EL (cell line): ENCODE results near the gene KATNIP.

Experiments used
- DNase-seq: peaks from one replicate; pipeline ENCODE4 v3.0.0-alpha.2; 2016

The KATNIP gene

DNA sequence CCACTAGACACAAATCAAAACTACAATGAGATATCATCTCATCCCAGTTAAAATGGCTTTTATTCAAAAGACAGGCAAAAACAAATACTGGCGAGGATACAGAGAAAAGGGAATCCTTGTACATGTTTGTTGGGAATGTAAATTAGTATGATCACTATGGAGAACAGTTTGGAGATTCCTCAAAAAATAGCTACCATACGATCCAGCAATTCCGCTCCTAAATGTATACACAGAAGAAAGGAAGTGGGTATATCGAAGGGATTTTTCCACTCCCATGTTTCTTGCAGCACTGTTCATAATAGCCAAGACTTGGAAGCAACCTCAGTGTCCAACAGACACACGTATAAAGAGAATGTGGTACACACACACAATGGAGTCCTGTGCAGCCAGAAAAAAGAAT is 35.3 kb downstream of the KATNIP start:
- no peak for DNase-seq

DNA sequence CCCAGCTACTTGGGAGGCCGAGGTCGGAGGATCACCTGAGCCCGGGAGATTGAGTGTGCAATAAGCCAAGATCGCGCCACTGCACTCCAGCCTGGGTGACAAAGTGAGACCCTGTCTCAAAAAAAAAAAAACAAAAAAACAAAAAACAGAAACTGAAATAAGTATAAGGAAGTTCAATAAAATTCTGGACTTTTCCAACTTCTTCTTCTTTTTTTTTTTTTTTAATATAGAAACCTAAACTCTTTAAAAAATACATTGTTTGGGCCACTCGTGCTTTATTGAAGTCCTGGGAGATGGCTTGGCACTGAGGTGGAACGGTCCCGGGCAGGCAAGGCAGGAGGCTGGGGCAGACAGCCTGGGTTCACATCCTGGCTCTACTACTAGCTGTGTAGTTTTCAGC is 36.8 kb downstream of the KATNIP start:
- no peak for DNase-seq

DNA sequence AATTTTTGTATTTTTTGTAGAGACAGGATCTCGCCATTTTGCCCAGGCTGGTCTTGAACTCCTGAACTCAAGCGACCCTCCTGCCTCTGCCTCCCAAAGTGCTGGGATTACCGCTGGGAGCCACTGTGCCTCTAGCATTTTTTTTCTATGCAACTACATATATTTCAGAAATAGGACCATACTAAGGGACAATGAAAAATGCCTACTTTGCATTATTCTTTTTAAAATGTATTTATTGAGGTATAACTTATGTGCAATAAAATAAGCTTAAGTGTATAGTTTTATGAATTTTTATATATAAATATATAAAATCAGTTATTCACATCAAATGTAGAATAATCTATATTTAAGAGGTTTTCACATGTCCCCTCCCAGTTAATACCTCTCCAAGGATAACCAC is 38.1 kb downstream of the KATNIP start:
- DNase-seq = no peak

DNA sequence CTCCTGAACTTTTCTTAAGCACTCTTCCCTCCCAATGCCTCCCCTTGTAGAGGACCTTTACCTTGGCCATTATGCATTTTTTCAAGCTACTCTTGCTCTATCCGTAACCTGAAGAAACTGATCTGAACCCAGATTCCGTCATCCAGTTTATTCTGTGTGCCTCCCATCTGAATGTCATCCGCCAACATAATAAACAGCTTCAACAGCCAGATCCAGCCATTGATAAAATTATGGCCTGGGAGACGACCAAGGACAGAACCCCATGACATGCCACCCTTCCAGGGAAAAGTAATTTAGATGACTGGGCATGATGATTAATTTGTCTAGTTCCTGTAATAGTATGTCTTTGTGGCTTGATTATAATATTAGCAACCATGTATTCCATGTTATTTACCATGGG is 41.9 kb downstream of the KATNIP start:
- DNase-seq = no peak

DNA sequence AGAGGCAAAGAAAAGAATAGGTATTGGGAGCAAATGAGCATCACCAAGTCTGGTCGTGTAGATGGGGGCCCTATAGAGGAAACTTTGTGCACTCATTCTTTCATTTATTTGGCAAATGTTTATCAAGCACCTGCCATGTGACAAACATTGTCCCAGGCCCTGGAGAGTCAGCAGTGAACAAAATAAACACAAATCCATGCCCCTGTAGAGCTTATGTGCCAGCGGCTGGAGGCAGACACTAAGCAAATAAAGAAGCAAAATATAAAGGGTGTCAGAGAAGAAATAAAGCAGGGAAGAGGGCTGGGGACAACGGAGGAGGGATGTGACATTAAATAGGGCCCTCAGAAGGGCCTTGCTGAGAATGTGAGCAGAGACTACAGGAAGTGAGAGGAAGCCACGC is 45.5 kb downstream of the KATNIP start:
- DNase-seq = no peak

DNA sequence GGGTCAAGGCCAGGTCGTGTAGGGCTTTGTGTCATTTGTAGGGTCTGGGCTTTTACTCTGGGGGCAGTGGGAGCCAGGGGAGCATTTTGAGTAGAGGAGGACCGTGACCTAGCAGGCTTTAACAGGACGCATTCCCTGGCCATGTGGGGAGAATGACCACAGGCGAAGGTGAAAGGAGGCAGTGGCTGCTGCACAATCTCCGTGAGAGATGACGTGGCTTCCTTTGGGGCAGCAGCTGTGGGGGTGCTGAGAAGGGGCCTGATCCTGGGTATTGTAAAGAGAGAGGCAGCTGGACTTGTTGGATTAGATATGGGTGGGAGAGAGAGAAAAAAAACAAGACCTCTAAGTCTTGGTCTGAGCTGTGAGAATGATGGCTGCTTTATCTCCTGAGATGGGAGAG is 46.0 kb downstream of the KATNIP start:
- no peak for DNase-seq

DNA sequence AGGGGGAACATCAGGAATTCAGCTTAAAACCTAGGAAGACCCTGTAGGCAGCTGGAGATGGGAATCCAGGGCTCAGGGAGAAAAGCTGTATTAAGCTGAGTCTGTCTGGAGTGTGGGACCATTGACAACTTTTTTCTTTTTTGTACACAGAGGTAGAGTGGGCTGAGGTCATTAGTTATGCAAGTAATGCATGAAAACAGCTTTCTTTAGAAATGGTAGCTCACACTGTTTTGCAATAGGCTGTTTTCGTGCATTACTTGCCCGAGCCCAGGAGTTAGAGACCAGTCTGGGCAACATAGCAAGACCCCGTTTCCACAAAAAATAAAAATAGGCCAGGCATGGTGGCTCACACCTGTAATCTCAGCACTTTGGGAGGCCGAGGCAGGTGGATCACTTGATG is 46.5 kb downstream of the KATNIP start:
- DNase-seq = no peak

DNA sequence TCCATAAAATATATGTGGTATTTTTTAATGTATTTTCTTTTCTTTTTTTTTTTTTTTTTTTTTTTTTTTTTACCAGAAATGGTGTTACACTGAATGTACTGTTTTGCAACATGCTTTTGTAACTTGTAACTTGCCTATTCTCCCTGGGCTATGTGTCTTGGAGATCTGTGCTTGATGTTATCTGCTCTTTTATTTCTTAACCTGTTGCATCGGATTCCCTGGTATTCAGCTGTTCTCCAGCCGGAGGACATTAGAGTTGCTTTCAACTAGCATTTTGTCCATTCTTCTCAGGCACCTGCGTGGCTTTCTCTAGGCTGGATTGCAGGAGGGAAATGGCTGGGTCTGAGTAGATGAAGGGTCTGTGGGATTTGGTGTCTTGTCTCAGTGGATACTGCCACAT is 47.4 kb downstream of the KATNIP start:
- DNase-seq = no peak

DNA sequence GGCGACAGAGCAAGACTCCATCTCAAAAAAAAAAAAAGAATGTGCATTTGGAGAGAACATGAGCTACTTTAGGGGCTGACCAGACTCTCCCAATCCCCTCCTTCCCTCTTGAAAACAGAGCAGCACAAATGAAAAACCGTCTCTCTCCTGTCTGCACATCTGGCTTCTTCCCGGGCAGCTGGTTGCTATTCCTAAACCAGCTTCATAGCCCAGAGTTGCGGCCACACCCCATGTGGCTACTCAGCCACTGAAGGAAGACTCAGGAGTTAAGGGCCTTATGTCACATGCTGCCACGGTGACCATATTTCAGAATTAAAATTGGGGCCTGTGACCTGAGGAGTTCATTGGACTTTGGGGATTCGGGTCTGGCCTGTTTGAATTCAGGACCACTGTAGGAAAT is 48.3 kb downstream of the KATNIP start:
- DNase-seq = no peak

DNA sequence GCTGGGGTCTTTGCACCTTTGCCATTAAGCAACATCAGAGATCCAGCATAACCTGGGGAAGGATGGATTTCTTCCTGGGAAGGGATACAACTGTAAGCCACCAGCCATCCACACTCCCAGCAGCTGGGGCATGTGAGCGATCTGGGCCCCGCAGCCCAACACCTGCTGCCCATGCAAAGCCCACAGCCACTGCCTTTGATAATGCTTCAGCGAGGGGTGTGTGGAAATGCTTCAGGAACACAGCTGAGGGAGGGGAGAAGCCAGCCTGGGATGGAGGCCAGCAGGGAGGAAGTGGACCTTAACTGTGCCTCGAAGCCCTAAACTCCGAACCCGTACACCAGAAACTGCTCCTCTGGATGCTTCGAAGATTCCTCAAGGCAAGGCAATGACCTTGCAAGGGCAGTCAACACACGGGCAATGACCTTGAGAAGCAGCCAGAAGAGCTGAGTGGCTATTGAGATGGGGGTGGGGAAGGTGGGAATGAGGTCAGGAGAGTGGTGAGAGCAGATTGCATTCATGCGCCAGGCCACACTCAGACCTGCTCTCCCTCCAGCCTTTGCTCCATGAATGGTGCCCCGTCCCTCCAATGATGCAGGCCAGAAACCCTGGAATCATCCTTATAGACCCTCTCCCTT is 49.1 kb downstream of the KATNIP start:
- no peak for DNase-seq

DNA sequence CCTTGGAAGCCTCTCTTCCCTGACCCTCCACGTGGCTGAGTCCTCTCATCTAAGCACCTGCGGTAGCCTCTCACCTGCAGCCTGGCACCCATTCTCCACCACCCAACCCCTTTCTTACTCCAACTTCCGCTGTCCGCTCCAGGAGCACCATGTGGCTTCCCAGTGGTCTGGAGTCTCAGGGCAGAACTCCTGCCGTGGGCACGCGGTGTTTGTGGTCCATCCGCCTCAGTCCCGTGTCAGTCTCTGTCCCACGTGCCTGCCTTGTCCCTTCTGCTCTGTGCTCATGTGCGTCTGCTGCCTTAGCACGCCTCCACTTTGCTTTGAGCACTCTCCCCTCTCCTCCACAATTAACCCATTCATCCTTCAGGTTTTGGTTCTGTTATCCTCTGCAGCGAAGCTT is 49.7 kb downstream of the KATNIP start:
- DNase-seq = no peak
